Lung (tissue), 12 donors: ENCODE results near the gene CEMIP. TPM values are rescaled to one million over a fixed set of nuclear protein-coding genes. Genes with fewer than 3 reads are reported as not detected.

ENCODE experiments used
- ATAC-seq: fragments of 200-7000 bp; cut with Tn5 transposase; one replicate; pipeline ENCODE4 v1.9.1; 2020; ENCODE audit warnings: moderate number of reproducible peaks; ENCODE audit not compliant: insufficient read depth, low FRiP score
- DNase-seq, 3 donors: peaks; one replicate each; pipeline ENCODE4 v3.0.0-alpha.2; 2013 to 2017
- H3K27ac ChIP-seq, 2 donors: one replicate each; pipeline ENCODE4 v1.5.1; 2013; ENCODE audit warnings: mild to moderate bottlenecking in 2 of 2, moderate library complexity in 2 of 2, control low read depth in 1 of 2, inconsistent platforms in 1 of 2, low read depth in 1 of 2, low read length in 1 of 2
- H3K27me3 ChIP-seq, 3 donors: one replicate each; pipeline ENCODE4 v1.5.1; 2013; ENCODE audit warnings: low read length in 2 of 3; ENCODE audit not compliant: control insufficient read depth in 3 of 3, insufficient read depth in 3 of 3
- H3K36me3 ChIP-seq, 4 donors: one replicate each; pipeline ENCODE4 v1.5.1; 2013; ENCODE audit warnings: low read length in 4 of 4, mild to moderate bottlenecking in 1 of 4, moderate library complexity in 1 of 4; ENCODE audit not compliant: control insufficient read depth in 4 of 4, insufficient read depth in 4 of 4
- H3K4me1 ChIP-seq, 5 donors: one replicate each; pipeline ENCODE4 v1.5.1; 2013; ENCODE audit warnings: low read length in 5 of 5, mild to moderate bottlenecking in 2 of 5, moderate library complexity in 1 of 5; ENCODE audit not compliant: control insufficient read depth in 5 of 5, insufficient read depth in 5 of 5
- H3K4me3 ChIP-seq: one replicate; pipeline ENCODE4 v1.5.1; 2013; ENCODE audit warnings: mild to moderate bottlenecking, control low read depth, moderate library complexity
- H3K9ac ChIP-seq, 2 donors: one replicate each; pipeline ENCODE4 v1.5.1; 2013; ENCODE audit warnings: low read length in 2 of 2, control low read depth in 1 of 2; ENCODE audit not compliant: insufficient read depth in 1 of 2
- H3K9me3 ChIP-seq, 4 donors: one replicate each; pipeline ENCODE4 v1.5.1; 2013; ENCODE audit warnings: low read length in 3 of 4, mild to moderate bottlenecking in 1 of 4, moderate library complexity in 1 of 4; ENCODE audit not compliant: control insufficient read depth in 4 of 4, insufficient read depth in 3 of 4
- CTCF ChIP-seq: IDR thresholded peaks from 2 replicates; pipeline ENCODE4 v1.5.1; 2012; ENCODE audit warnings: mild to moderate bottlenecking; ENCODE audit errors: control extremely low read depth, extremely low read depth
- WGBS, 2 donors: extraction: QIAGEN DNeasy Blood & Tissue Kit; methylation state at CpG; one replicate each; pipeline ENCODE4 v1.1.7; 2013; 5-methylcytosine and 5-hydroxymethylcytosine counted together
- polyA plus RNA-seq, 2 donors: library from polyadenylated mRNA; stranded (reverse); fragments of 200-250 nt; gene quantifications; one replicate each; pipeline ENCODE4 v1.2.1, GENCODE V29; 2013
- total RNA-seq, 2 donors: library from RNA; depleted of rRNA in 1 of 2; stranded (reverse); fragments of >200 nt in 1 of 2; gene quantifications; one replicate each; pipeline ENCODE4 v1.2.1, GENCODE V29; 2014 to 2021
- donor health status: control.
- donor health status: control.
- donor health status: Bipolar disorder and iron deficiency.
- donor health status: healthy.
- donor health status: DM: yes; HTN: yes; CAD: no.

Gene CEMIP
- total and polyA plus RNA-seq, 4 donors = 1.9 to 32.0 (median 3.9) TPM

GRCh38 chr15:80887148-80887547 lies 108.0 kb downstream of the CEMIP start:
- WGBS, 2 donors = 76 to 81% methylated on average over 4 of the region's 4 CpGs
- Histone ChIP-seq H3K9ac (no peak overlapping the region), H3K36me3 (peaks cover 0 to 10% (median 0%) of the 10 kb centered on the region in 4 donors), H3K27me3 (no peaks in the 10 kb centered on the region), H3K4me3 (no peak overlapping the region), H3K4me1 (peaks cover 0 to 11% (median 0%) of the 10 kb centered on the region in 5 donors), H3K27ac (no peak overlapping the region), H3K9me3 (no peaks in the 10 kb centered on the region)
- DNase-seq = no peak
- TF ChIP-seq CTCF = no peak
- no peak for ATAC-seq

- TF ChIP-seq CTCF = no peak
- Histone ChIP-seq H3K9me3 (no peaks in the 10 kb centered on the region), H3K36me3 (peaks cover 0 to 14% (median 0%) of the 10 kb centered on the region in 4 donors), H3K27ac (no peak overlapping the region), H3K4me1 (peaks cover 0 to 11% (median 0%) of the 10 kb centered on the region in 5 donors), H3K27me3 (no peaks in the 10 kb centered on the region), H3K9ac (no peak overlapping the region), H3K4me3 (no peak overlapping the region)
- ATAC-seq (no peak), DNase-seq (no peak)
- WGBS, 2 donors = 88 to 92% methylated on average over 3 of the region's 3 CpGs
Observed at GRCh38 chr15:80888846-80889245, 109.7 kb downstream of the CEMIP start.

GRCh38 chr15:80890341-80891005 lies 111.3 kb downstream of the CEMIP start:
- 65 to 79% methylated on average over 8 of the region's 8 CpGs for WGBS, 2 donors
- H3K9me3 ChIP-seq = no peaks in the 10 kb centered on the region

More at GRCh38 chr15:80890341-80891005, 111.3 kb downstream of the CEMIP start:
- ATAC-seq (no peak), DNase-seq (no peak)
- TF ChIP-seq CTCF = no peak
- H3K27ac ChIP-seq = no peak overlapping the region
- no peak overlapping the region for H3K4me3 ChIP-seq
- H3K4me1 ChIP-seq = peaks cover 0 to 11% (median 0%) of the 10 kb centered on the region in 5 donors
- H3K9ac ChIP-seq = no peak overlapping the region
- no peaks in the 10 kb centered on the region for H3K27me3 ChIP-seq
- peaks cover 0 to 15% (median 0%) of the 10 kb centered on the region in 4 donors for H3K36me3 ChIP-seq
